CD4-positive, alpha-beta T cell treated with Interleukin-1 beta for 1 hour (primary cell): ENCODE measurements around the gene HTRA3.

Experiments
- DNase-seq, 2 donors: peaks; one replicate each; pipeline ENCODE4 v3.0.0-alpha.2; 2020 to 2022

Gene HTRA3

GRCh38 chr4:8270418-8270771, 841 bp downstream of the HTRA3 start:
- DNase-seq = no peak

GRCh38 chr4:8270912-8271815, 1.6 kb downstream of the HTRA3 start:
- no peak for DNase-seq

- no peak for DNase-seq
Measured at GRCh38 chr4:8271821-8272220, 2.3 kb downstream of the HTRA3 start.

- DNase-seq = no peak
Measured at GRCh38 chr4:8272472-8273428, 3.2 kb downstream of the HTRA3 start.

- no peak for DNase-seq
Measured at GRCh38 chr4:8273450-8273849, 3.9 kb downstream of the HTRA3 start.

GRCh38 chr4:8274066-8274652, 4.6 kb downstream of the HTRA3 start:
- no peak for DNase-seq

- no peak for DNase-seq
Measured at GRCh38 chr4:8274765-8275547, 5.4 kb downstream of the HTRA3 start.

GRCh38 chr4:8275548-8275910, 6.0 kb downstream of the HTRA3 start:
- DNase-seq = no peak

- no peak for DNase-seq
Measured at GRCh38 chr4:8276358-8277240, 7.0 kb downstream of the HTRA3 start.

- no peak for DNase-seq
Measured at GRCh38 chr4:8277356-8278008, 7.9 kb downstream of the HTRA3 start.

GRCh38 chr4:8278009-8278395, 8.4 kb downstream of the HTRA3 start:
- no peak for DNase-seq

GRCh38 chr4:8278421-8279287, 9.1 kb downstream of the HTRA3 start:
- DNase-seq = no peak

- DNase-seq = no peak
Measured at GRCh38 chr4:8279321-8280157, 10.0 kb downstream of the HTRA3 start.

GRCh38 chr4:8280158-8280875, 10.8 kb downstream of the HTRA3 start:
- no peak for DNase-seq

- no peak for DNase-seq
Measured at GRCh38 chr4:8280876-8281440, 11.4 kb downstream of the HTRA3 start.

GRCh38 chr4:8281519-8282133, 12.1 kb downstream of the HTRA3 start:
- no peak for DNase-seq

GRCh38 chr4:8282134-8282641, 12.6 kb downstream of the HTRA3 start:
- no peak for DNase-seq
